OCI-LY1 (cell line): ENCODE results near the gene JAK1.

Experiments
- H2AFZ ChIP-seq: fragments of 200-600 bp; sonication (generic), shearing (Covaris generic); 2 replicates; pipeline ENCODE4 v1.6.0; 2014; ENCODE audit warnings: antibody characterized with exemption, mild to moderate bottlenecking, low read length
- H3F3A ChIP-seq: fragments of 200-600 bp; sonication (generic), shearing (Covaris generic); 2 replicates; pipeline ENCODE4 v1.6.0; 2014; ENCODE audit warnings: mild to moderate bottlenecking, antibody characterized with exemption, low read length, moderate library complexity; ENCODE audit not compliant: insufficient read depth
- H3K27ac ChIP-seq: fragments of 200-600 bp; sonication (generic); 2 replicates; pipeline ENCODE4 v1.5.1; 2014; ENCODE audit warnings: low read length, mixed run types, mild to moderate bottlenecking, low read depth; ENCODE audit not compliant: poor library complexity, severe bottlenecking
- H3K27me3 ChIP-seq: fragments of 200-600 bp; sonication (generic); 2 replicates; pipeline ENCODE4 v1.6.0; 2014; ENCODE audit warnings: antibody characterized with exemption, mild to moderate bottlenecking, low read length, moderate library complexity; ENCODE audit not compliant: insufficient read depth
- H3K36me3 ChIP-seq: fragments of 200-600 bp; sonication (generic); 2 replicates; pipeline ENCODE4 v1.6.1; 2014; ENCODE audit warnings: mild to moderate bottlenecking, antibody characterized with exemption, low read length, moderate library complexity, mixed read lengths; ENCODE audit not compliant: insufficient read depth
- H3K4me1 ChIP-seq: fragments of 200-600 bp; sonication (generic); 2 replicates; pipeline ENCODE4 v1.5.1; 2014; ENCODE audit warnings: mild to moderate bottlenecking, low read length, moderate library complexity; ENCODE audit not compliant: insufficient read depth, severe bottlenecking
- H3K4me2 ChIP-seq: fragments of 200-600 bp; sonication (generic), shearing (Covaris generic); 2 replicates; pipeline ENCODE4 v1.6.1; 2014; ENCODE audit warnings: low read length
- H3K4me3 ChIP-seq: fragments of 200-600 bp; sonication (generic); 2 replicates; pipeline ENCODE4 v1.5.1; 2014; ENCODE audit warnings: low read length, low read depth, mild to moderate bottlenecking, mixed read lengths; ENCODE audit not compliant: poor library complexity, severe bottlenecking
- H3K79me2 ChIP-seq: fragments of 200-600 bp; shearing (Covaris generic); 2 replicates; pipeline ENCODE4 v1.6.1; 2016; ENCODE audit warnings: mixed run types, low read length, mixed read lengths; ENCODE audit not compliant: insufficient read depth
- H3K9ac ChIP-seq: fragments of 200-600 bp; sonication (generic), shearing (Covaris generic); 2 replicates; pipeline ENCODE4 v1.6.1; 2014; ENCODE audit warnings: mild to moderate bottlenecking, low read length, mixed read lengths
- H3K9me2 ChIP-seq: fragments of 200-600 bp; sonication (generic), shearing (Covaris generic); 2 replicates; pipeline ENCODE4 v1.6.1; 2014; ENCODE audit warnings: low read depth, mild to moderate bottlenecking, low read length, mixed read lengths
- H3K9me3 ChIP-seq: fragments of 200-600 bp; shearing (Covaris generic); 2 replicates; pipeline ENCODE4 v1.6.1; 2014; ENCODE audit warnings: low read length, mixed read lengths
- H4K20me1 ChIP-seq: fragments of 200-600 bp; sonication (generic), shearing (Covaris generic); 2 replicates; pipeline ENCODE4 v1.6.0; 2016; ENCODE audit warnings: mild to moderate bottlenecking, low read length; ENCODE audit not compliant: insufficient read depth
- EZH2 ChIP-seq: fragments of 200-600 bp; sonication (generic), shearing (Covaris generic); IDR thresholded peaks from 2 replicates; pipeline ENCODE4 v1.8.0; 2017; ENCODE audit warnings: borderline replicate concordance, mixed run types, mild to moderate bottlenecking, antibody characterized with exemption, low read length, moderate library complexity, mixed read lengths
- TF ChIP-seq, protein P1 (sequence below): fragments of 200-600 bp; sonication (generic), shearing (Covaris generic); IDR thresholded peaks from 2 replicates; pipeline ENCODE4 v1.5.1; 2017; ENCODE audit warnings: mild to moderate bottlenecking, antibody characterized with exemption, low read length, moderate library complexity, mixed read lengths

The JAK1 gene

DNA sequence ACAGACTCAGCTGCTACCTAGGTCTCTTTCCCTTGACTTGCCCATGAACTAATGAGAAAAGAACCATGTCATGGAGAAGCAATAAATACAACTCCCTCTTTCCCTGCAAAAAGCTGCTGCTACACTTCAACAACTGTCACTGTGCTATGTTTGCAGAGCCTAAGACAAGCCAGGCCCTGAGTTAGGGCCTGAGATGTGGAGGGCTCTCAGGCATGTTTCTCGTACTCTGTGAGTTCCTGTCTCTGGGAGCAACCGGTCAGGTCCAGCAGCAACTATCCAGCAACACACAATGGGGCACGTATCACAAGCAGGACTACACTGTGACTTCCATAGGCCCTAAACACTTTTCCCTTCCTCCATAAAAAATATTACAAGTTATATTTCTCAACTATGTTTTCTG is 91.7 kb downstream of the JAK1 start:
- no peak overlapping the region for H3K4me2 ChIP-seq
- H3K9me3 ChIP-seq, result no peaks in the 10 kb centered on the region
- H3K36me3 ChIP-seq, result peaks cover 18% of the 10 kb centered on the region; the same call in 1 of the 2 replicates
- no peaks in the 10 kb centered on the region for H3K79me2 ChIP-seq
- no peak overlapping the region for H3K27ac ChIP-seq
- no peaks in the 10 kb centered on the region for H3K9me2 ChIP-seq
- no peaks in the 10 kb centered on the region for H3K27me3 ChIP-seq
- TF ChIP-seq, protein P1, sequence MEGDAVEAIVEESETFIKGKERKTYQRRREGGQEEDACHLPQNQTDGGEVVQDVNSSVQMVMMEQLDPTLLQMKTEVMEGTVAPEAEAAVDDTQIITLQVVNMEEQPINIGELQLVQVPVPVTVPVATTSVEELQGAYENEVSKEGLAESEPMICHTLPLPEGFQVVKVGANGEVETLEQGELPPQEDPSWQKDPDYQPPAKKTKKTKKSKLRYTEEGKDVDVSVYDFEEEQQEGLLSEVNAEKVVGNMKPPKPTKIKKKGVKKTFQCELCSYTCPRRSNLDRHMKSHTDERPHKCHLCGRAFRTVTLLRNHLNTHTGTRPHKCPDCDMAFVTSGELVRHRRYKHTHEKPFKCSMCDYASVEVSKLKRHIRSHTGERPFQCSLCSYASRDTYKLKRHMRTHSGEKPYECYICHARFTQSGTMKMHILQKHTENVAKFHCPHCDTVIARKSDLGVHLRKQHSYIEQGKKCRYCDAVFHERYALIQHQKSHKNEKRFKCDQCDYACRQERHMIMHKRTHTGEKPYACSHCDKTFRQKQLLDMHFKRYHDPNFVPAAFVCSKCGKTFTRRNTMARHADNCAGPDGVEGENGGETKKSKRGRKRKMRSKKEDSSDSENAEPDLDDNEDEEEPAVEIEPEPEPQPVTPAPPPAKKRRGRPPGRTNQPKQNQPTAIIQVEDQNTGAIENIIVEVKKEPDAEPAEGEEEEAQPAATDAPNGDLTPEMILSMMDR, result no peak
- no peak for TF ChIP-seq EZH2
- H2AFZ ChIP-seq, result no peak overlapping the region
- no peaks in the 10 kb centered on the region for H3K4me1 ChIP-seq
- no peak overlapping the region for H3K4me3 ChIP-seq
- no peaks in the 10 kb centered on the region for H3F3A ChIP-seq
- H4K20me1 ChIP-seq, result no peaks in the 10 kb centered on the region
- no peak overlapping the region for H3K9ac ChIP-seq

GRCh38 chr1:64873576-64873975 is 92.8 kb downstream of the JAK1 start:
- no peak for TF ChIP-seq EZH2
- TF ChIP-seq, protein P1, result no peak
- Histone ChIP-seq H3K9me3 (no peaks in the 10 kb centered on the region), H3K27ac (no peak overlapping the region), H3K4me2 (no peak overlapping the region), H3K4me1 (no peaks in the 10 kb centered on the region), H2AFZ (no peak overlapping the region), H3K27me3 (no peaks in the 10 kb centered on the region), H3K79me2 (no peaks in the 10 kb centered on the region), H3K9me2 (no peaks in the 10 kb centered on the region), H3F3A (no peaks in the 10 kb centered on the region), H3K9ac (no peak overlapping the region), H4K20me1 (no peaks in the 10 kb centered on the region), H3K36me3 (peaks cover 21% of the 10 kb centered on the region; the same call in 1 of the 2 replicates), H3K4me3 (no peak overlapping the region)

DNA sequence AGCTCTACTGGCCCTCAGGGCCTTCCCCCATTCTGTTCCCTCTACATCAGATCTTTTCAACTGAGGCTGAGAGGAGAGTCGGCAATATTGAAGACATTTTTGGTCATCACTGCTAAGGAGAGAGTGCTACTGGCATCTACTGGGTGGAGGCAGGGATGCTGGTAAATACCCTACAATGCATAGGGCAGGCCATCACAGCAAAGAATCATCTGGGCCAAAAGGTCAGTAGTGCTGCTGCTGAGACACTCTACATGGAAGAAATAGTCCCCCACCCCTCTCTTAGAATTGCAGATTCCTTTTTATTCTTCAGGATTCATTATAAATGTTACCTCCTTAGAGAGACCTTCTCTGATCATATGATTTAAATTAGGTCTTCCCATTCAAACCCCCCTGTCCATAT is 94.3 kb downstream of the JAK1 start:
- Histone ChIP-seq H2AFZ (no peak overlapping the region), H3K27me3 (no peaks in the 10 kb centered on the region), H3K4me3 (no peak overlapping the region), H3K9me2 (no peaks in the 10 kb centered on the region), H3K4me1 (no peaks in the 10 kb centered on the region), H3K79me2 (no peaks in the 10 kb centered on the region), H4K20me1 (no peaks in the 10 kb centered on the region), H3K27ac (no peak overlapping the region), H3K4me2 (no peak overlapping the region), H3F3A (no peaks in the 10 kb centered on the region), H3K9ac (no peak overlapping the region), H3K36me3 (peaks cover 24% of the 10 kb centered on the region), H3K9me3 (no peaks in the 10 kb centered on the region)
- TF ChIP-seq, protein P1, result no peak
- TF ChIP-seq EZH2, result no peak
